GM13976 (cell line): Measurements from ENCODE around the gene CYTH1.

ENCODE experiments used
- DNase-seq: peaks from one replicate; pipeline ENCODE4 v3.0.0; 2012; ENCODE audit warnings: low spot score
- CTCF ChIP-seq: IDR thresholded peaks from 2 replicates; pipeline ENCODE4 v1.5.1; 2012; ENCODE audit warnings: borderline replicate concordance, mild to moderate bottlenecking; ENCODE audit not compliant: insufficient read depth; ENCODE audit errors: extremely low read depth, missing control alignments, control extremely low read depth
- in situ Hi-C: fragments of 300-500 bp; cut with MboI; formaldehyde crosslinking; loops from one replicate; pipeline ENCODE4 v1.12.0; 2022; ENCODE audit warnings: low sequenced_read_pairs, mixed read lengths, inconsistent platforms; ENCODE audit not compliant: unreplicated experiment

Gene CYTH1

GRCh38 chr17:78790552-78790951, 8.5 kb upstream of the CYTH1 start:
- no peak for TF ChIP-seq CTCF
- DNase-seq: no peak
- in situ Hi-C loops: no loop called here

GRCh38 chr17:78789663-78790181, 7.6 kb upstream of the CYTH1 start:
- in situ Hi-C loops: no loop called here
- DNase-seq: no peak
- TF ChIP-seq CTCF: no peak

DNA sequence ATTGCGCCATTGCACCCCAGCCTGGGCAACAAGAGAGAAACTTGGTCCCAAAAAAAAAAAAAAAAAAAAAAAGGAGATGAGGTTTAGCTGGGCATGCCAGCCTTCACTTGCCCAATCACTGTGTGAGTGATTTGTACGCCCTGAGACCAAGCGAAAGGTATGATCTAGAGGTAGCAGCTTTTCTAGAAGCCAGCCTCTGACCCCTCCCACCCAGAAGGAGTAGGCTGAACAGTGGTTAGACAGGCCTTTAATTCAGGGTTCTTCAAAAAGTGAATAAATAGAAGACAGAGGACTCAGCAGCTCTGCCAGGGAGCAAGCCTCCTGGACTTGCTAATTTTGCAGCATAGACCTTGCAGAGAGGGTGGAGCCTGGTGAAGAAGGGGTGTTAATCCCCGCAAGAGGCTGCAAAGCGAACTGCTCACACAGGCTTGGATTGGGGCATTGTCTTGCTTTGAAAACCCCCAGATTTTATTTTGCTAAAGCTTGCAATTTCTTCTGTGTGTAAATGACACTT, 7.1 kb upstream of the CYTH1 start:
- DNase-seq: no peak
- in situ Hi-C loops: no loop called here
- no peak for TF ChIP-seq CTCF

GRCh38 chr17:78788451-78788850, 6.4 kb upstream of the CYTH1 start:
- no peak for DNase-seq
- TF ChIP-seq CTCF: no peak
- in situ Hi-C loops: no loop called here

GRCh38 chr17:78787444-78787843, 5.4 kb upstream of the CYTH1 start:
- in situ Hi-C loops: no loop called here
- DNase-seq: no peak
- no peak for TF ChIP-seq CTCF

DNA sequence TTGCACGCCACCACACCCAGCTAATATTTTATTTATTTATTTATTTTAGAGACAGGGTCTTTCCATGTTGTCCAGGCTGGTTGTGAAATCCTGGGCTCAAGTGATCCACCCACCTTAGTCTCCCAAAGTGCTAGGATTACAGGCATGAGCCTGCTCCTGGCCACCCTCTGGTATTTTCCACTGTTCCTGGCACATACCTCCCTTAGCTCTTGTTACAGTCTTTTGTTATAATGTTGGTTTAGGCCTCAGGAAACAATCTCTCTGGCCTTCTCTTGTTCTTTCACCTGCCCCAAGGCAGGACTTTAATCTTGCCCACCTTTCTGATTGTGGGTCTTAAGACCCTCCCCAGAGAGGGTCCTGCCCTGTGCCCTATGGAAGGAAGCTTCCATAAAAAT, 3.6 kb upstream of the CYTH1 start:
- in situ Hi-C loops: no loop called here
- no peak for TF ChIP-seq CTCF
- no peak for DNase-seq
